GM12874 (cell line): ENCODE results near the gene RANBP1.

Experiments used
- TF ChIP-seq, protein P1 (sequence below): IDR thresholded peaks from 2 replicates; pipeline ENCODE4 v1.5.1; 2011; ENCODE audit warnings: low read depth, mild to moderate bottlenecking, control low read depth, low read length, moderate library complexity; ENCODE audit not compliant: insufficient read depth

The RANBP1 gene

GRCh38 chr22:20086101-20086599 is 29.8 kb upstream of the RANBP1 start:
- TF ChIP-seq, protein P1, sequence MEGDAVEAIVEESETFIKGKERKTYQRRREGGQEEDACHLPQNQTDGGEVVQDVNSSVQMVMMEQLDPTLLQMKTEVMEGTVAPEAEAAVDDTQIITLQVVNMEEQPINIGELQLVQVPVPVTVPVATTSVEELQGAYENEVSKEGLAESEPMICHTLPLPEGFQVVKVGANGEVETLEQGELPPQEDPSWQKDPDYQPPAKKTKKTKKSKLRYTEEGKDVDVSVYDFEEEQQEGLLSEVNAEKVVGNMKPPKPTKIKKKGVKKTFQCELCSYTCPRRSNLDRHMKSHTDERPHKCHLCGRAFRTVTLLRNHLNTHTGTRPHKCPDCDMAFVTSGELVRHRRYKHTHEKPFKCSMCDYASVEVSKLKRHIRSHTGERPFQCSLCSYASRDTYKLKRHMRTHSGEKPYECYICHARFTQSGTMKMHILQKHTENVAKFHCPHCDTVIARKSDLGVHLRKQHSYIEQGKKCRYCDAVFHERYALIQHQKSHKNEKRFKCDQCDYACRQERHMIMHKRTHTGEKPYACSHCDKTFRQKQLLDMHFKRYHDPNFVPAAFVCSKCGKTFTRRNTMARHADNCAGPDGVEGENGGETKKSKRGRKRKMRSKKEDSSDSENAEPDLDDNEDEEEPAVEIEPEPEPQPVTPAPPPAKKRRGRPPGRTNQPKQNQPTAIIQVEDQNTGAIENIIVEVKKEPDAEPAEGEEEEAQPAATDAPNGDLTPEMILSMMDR: no peak

DNA sequence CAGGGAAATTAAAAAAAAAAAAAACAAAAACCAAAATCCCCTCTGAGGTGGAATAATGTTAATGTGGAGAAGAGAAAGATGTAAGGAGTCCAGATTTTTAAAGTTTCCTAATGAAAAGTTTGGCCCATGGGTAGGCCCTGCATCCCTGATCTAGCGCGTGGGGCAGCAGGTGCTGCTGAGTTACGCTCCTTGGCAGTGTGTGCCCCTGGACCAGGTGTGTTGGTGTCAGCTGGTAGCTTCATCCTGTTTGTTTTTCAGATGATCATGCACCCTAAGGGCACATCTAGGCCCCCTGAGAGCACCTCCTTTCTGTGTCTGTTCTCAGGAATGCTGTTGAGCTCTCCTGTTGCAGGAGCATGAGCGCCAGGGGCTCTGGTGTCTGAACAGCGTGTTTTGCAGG is 29.1 kb upstream of the RANBP1 start:
- TF ChIP-seq, protein P1: no peak

GRCh38 chr22:20087319-20088262 is 28.3 kb upstream of the RANBP1 start:
- TF ChIP-seq, protein P1: no peak

GRCh38 chr22:20088263-20088648 is 27.6 kb upstream of the RANBP1 start:
- TF ChIP-seq, protein P1: no peak

- TF ChIP-seq, protein P1: no peak
Measured at GRCh38 chr22:20089226-20089976, 26.5 kb upstream of the RANBP1 start.

DNA sequence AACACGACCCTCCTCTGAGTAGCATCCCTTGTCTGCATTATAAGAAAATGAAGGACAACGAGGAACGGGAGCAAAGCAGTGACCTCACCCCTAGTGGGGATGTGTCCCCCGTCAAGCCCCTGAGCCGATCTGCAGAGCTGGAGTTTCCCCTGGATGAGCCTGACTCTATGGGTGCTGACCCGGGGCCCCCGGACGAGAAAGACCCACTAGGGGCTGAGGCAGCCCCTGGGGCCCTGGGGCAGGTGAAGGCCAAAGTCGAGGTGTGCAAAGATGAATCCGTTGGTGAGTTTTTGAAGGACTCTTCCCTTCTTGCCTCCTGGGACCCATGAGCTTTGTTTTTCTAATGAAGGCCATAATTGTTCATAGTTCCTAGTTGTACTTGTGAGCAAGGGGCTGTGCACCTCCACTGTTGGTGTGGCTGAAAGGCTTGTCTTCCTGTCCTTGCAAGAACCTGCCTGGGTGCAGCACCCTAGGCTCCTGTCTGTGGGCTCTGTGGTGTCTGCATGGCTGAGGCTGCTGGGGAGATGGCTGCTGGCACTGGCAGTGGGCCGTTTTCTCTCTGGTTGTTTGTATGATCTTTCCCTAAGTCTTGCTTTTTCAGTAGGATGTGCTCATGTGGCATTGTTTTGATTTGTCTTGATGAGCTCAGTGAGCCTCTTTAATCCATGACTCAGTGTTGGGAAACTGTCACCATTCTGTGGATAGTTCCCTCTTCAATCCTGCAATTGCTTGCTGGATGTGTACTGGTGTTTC is 25.8 kb upstream of the RANBP1 start:
- TF ChIP-seq, protein P1: no peak
